Vagina (tissue), 2 donors: ENCODE measurements around the gene GNAT2. TPM values are rescaled to one million over a fixed set of nuclear protein-coding genes. Genes with fewer than 3 reads are reported as not detected.

ENCODE experiments used
- DNase-seq, 2 donors: peaks; one replicate each; pipeline ENCODE4 v3.0.0-alpha.2; 2017; ENCODE audit errors: extremely low spot score in 2 of 2
- H3K27ac ChIP-seq: fragments of 200-600 bp; sonication (generic); one replicate; pipeline ENCODE4 v1.5.1; 2019
- H3K27me3 ChIP-seq: fragments of 200-600 bp; sonication (generic); one replicate; pipeline ENCODE4 v1.5.1; 2019
- H3K36me3 ChIP-seq, 2 donors: fragments of 200-600 bp; sonication (generic); one replicate each; pipeline ENCODE4 v1.5.1; 2017 to 2019
- H3K4me1 ChIP-seq: fragments of 200-600 bp; sonication (generic); one replicate; pipeline ENCODE4 v1.5.1; 2019
- H3K4me3 ChIP-seq, 2 donors: fragments of 200-600 bp; sonication (generic); 1 replicate in 1 of 2; 2 replicates in 1 of 2; pipeline ENCODE4 v1.5.1; 2016 to 2019
- H3K9me3 ChIP-seq: fragments of 200-600 bp; sonication (generic); one replicate; pipeline ENCODE4 v1.5.1; 2019
- CTCF ChIP-seq, 3 experiments: fragments of 450-650 bp in 2 of 3; fragments of 200-600 bp in 1 of 3; sonication (generic) in 1 of 3; IDR thresholded peaks; one replicate each; pipeline ENCODE4 v1.5.1; 2017 to 2019; ENCODE audit warnings: antibody characterized with exemption in 3 of 3, mild to moderate bottlenecking in 2 of 3, moderate library complexity in 2 of 3
- POLR2A ChIP-seq, 2 donors: fragments of 450-650 bp; IDR thresholded peaks; one replicate each; pipeline ENCODE4 v1.6.1; 2017; ENCODE audit warnings: antibody characterized with exemption in 2 of 2, mild to moderate bottlenecking in 2 of 2, moderate library complexity in 2 of 2
- POLR2AphosphoS5 ChIP-seq, 2 donors: sonication (generic); formaldehyde crosslinking; IDR thresholded peaks; one replicate each; pipeline ENCODE4 v1.9.0; 2017; ENCODE audit warnings: antibody characterized with exemption in 2 of 2, mild to moderate bottlenecking in 2 of 2, low read depth in 1 of 2; ENCODE audit not compliant: insufficient read depth in 1 of 2
- intact Hi-C: fragments of 100-400 bp; cut with DNase I; formaldehyde crosslinking; loops from one replicate; pipeline ENCODE4 v1.15.1; 2023
- total RNA-seq: library from RNA; depleted of rRNA; stranded (reverse); fragments of >200 nt; gene quantifications from one replicate; pipeline ENCODE4 v1.2.3, GENCODE V29; 2016

Gene GNAT2
- total RNA-seq, 1 donor from 2014 or later = not detected

- Histone ChIP-seq H3K27ac (no peak overlapping the region), H3K9me3 (no peaks in the 10 kb centered on the region), H3K4me1 (peaks cover 99% of the 10 kb centered on the region), H3K27me3 (no peaks in the 10 kb centered on the region), H3K36me3 (no peaks in the 10 kb centered on the region), H3K4me3 (no peak overlapping the region)
- no peak for DNase-seq
- intact Hi-C loops = no loop called here
- TF ChIP-seq POLR2AphosphoS5 (IDR thresholded peaks at IDR 0.05; ENCODE audit: insufficient read depth in 1 of 2, low read depth in 1 of 2) (no peak), POLR2A (IDR thresholded peaks at IDR 0.05) (no peak), CTCF (IDR thresholded peaks at IDR 0.05) (no peak)
Observed at GRCh38 chr1:109565241-109565640, 54.2 kb downstream of the GNAT2 start.

- H3K4me3 ChIP-seq = no peak overlapping the region
- H3K9me3 ChIP-seq = no peaks in the 10 kb centered on the region
- no peaks in the 10 kb centered on the region for H3K27me3 ChIP-seq
- H3K4me1 ChIP-seq = peaks cover 99% of the 10 kb centered on the region
- no peak overlapping the region for H3K27ac ChIP-seq
- TF ChIP-seq POLR2AphosphoS5 (IDR thresholded peaks at IDR 0.05; ENCODE audit: insufficient read depth in 1 of 2, low read depth in 1 of 2) = no peak
- TF ChIP-seq POLR2A (IDR thresholded peaks at IDR 0.05) = no peak
- TF ChIP-seq CTCF (IDR thresholded peaks at IDR 0.05) = no peak
- H3K36me3 ChIP-seq = no peaks in the 10 kb centered on the region
- DNase-seq = no peak
- intact Hi-C loops = no loop called here
Observed at GRCh38 chr1:109564194-109564878, 55.1 kb downstream of the GNAT2 start.

DNA sequence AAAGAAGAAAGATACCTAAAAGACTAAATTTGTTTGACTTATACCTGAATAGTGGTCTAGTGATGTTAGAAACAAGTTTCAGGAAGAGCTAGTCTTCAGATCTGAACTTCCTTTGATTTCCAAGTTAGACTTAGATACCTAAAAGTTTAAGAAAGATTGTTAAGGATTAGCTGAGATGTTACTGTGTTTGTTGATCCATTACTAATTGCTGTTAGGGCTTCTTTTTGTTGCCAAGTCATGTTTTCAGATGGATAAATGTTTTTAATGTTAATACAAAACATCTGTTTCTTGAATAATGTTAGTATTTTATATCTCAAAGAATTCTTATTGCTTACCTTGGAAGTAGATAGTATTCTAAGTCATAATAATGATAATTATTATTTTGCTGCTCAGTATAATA, 59.4 kb downstream of the GNAT2 start:
- Histone ChIP-seq H3K4me3 (no peak overlapping the region), H3K27me3 (no peaks in the 10 kb centered on the region), H3K27ac (no peak overlapping the region), H3K4me1 (peaks cover 86% of the 10 kb centered on the region), H3K9me3 (no peaks in the 10 kb centered on the region), H3K36me3 (no peaks in the 10 kb centered on the region)
- intact Hi-C loops = no loop called here
- DNase-seq = no peak
- TF ChIP-seq CTCF (IDR thresholded peaks at IDR 0.05) (no peak), POLR2A (IDR thresholded peaks at IDR 0.05) (no peak), POLR2AphosphoS5 (IDR thresholded peaks at IDR 0.05; ENCODE audit: insufficient read depth in 1 of 2, low read depth in 1 of 2) (no peak)

GRCh38 chr1:109557520-109557919, 61.9 kb downstream of the GNAT2 start:
- H3K4me3 ChIP-seq = no peak overlapping the region
- H3K36me3 ChIP-seq = no peaks in the 10 kb centered on the region
- no peak for DNase-seq
- H3K9me3 ChIP-seq = no peaks in the 10 kb centered on the region
- TF ChIP-seq CTCF (IDR thresholded peaks at IDR 0.05) (no peak), POLR2A (IDR thresholded peaks at IDR 0.05) (no peak)
- H3K27ac ChIP-seq = no peak overlapping the region
- peaks cover 66% of the 10 kb centered on the region for H3K4me1 ChIP-seq
- intact Hi-C loops = no loop called here
- no peaks in the 10 kb centered on the region for H3K27me3 ChIP-seq

GRCh38 chr1:109556563-109556962, 62.9 kb downstream of the GNAT2 start:
- no peak for TF ChIP-seq CTCF (IDR thresholded peaks at IDR 0.05)
- TF ChIP-seq POLR2A (IDR thresholded peaks at IDR 0.05) = no peak
- no peak for TF ChIP-seq POLR2AphosphoS5 (IDR thresholded peaks at IDR 0.05; ENCODE audit: insufficient read depth in 1 of 2, low read depth in 1 of 2)
- Histone ChIP-seq H3K4me1 (peaks cover 66% of the 10 kb centered on the region), H3K4me3 (no peak overlapping the region), H3K27me3 (no peaks in the 10 kb centered on the region), H3K36me3 (no peaks in the 10 kb centered on the region), H3K27ac (no peak overlapping the region), H3K9me3 (no peaks in the 10 kb centered on the region)
- intact Hi-C loops = no loop called here
- no peak for DNase-seq
